Measurements from ENCODE around the gene TBL1X. TPM values are rescaled to one million over a fixed set of nuclear protein-coding genes. Genes with fewer than 3 reads are reported as not detected.

The TBL1X gene
- total and polyA plus RNA-seq, 2 of the 8 experiments (the other 6 are each of a cell fraction or from before 2014, with no cell fraction given): 13.3 to 25.6 TPM

DNA sequence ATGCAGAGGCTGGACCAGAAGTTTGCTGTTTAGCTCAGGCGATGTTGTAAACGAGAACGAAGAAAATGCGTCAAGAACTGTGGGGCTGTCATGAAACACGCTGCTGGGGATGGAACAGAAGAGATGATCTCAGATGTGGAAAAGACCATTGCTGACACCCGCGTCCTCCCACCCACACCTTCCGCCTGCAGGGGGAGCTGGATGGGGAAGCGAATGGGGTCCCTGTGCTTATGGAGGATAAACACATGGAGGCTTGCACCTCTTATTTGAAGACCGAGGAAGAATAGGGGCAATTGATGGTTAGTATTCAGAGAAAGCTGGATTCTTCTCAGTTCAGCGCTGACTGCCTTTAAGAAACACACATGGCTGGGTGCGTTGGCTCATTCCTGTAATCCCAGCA, 236.9 kb downstream of the TBL1X start:
- Histone ChIP-seq H3K23ac (ENCODE audit: insufficient read length) (no peak overlapping the region), H4K8ac (ENCODE audit: extremely low read depth, insufficient read depth, low read length) (no peak overlapping the region), H3K4me2 (ENCODE audit: insufficient read depth in 1 of 2, low read depth in 2 of 2, low read length in 2 of 2) (no peak overlapping the region), H2AFZ (ENCODE audit: low read length) (no peak overlapping the region), H4K20me1 (replicated peaks in 1 of 2; ENCODE audit: control insufficient read depth in 1 of 2, insufficient read depth in 2 of 2, low read length in 2 of 2) (no peaks in the 10 kb centered on the region), H3K27me3 (replicated peaks in 1 of 4; ENCODE audit: control insufficient read depth in 3 of 4, extremely low read depth in 1 of 4, insufficient read depth in 3 of 4, low read length in 3 of 4) (no peaks in the 10 kb centered on the region), H2BK12ac (ENCODE audit: low read depth, low read length) (no peak overlapping the region), H2AK5ac (ENCODE audit: low read depth, low read length) (no peak overlapping the region), H3K9ac (replicated peaks in 1 of 4; ENCODE audit: extremely low read depth in 1 of 4, low read depth in 3 of 4, low read length in 3 of 4) (no peak overlapping the region), H2BK15ac (ENCODE audit: low read length) (no peak overlapping the region), H4K5ac (ENCODE audit: insufficient read length, low read depth, low read length) (no peak overlapping the region), H3K4me3 (ENCODE audit: extremely low read depth in 1 of 4, insufficient read depth in 2 of 4, low read depth in 3 of 4, low read length in 4 of 4) (no peak overlapping the region), H3K23me2 (ENCODE audit: low read depth, low read length) (no peaks in the 10 kb centered on the region), H3K18ac (ENCODE audit: extremely low read depth, low read length) (no peak overlapping the region), H3K79me2 (ENCODE audit: control insufficient read depth in 1 of 2, insufficient read depth in 2 of 2, low read length in 2 of 2) (no peaks in the 10 kb centered on the region), H3K9me3 (ENCODE audit: insufficient read depth in 2 of 2, low read depth in 1 of 2, low read length in 1 of 2) (no peaks in the 10 kb centered on the region), H2BK5ac (ENCODE audit: low read depth, low read length) (no peak overlapping the region), H3K4ac (replicated peaks; ENCODE audit: insufficient read length, low read depth, low read length) (no peak overlapping the region), H2BK120ac (replicated peaks; ENCODE audit: low read depth, low read length) (no peak overlapping the region), H3K56ac (replicated peaks; ENCODE audit: insufficient read length, low read depth, low read length) (no peak overlapping the region), H3K14ac (ENCODE audit: insufficient read length) (no peak overlapping the region), H2BK20ac (ENCODE audit: low read length) (no peak overlapping the region), H3K4me1 (replicated peaks in 1 of 4; ENCODE audit: control insufficient read depth in 3 of 4, insufficient read depth in 4 of 4, low read length in 3 of 4) (no peaks in the 10 kb centered on the region), H4K91ac (replicated peaks; ENCODE audit: insufficient read length, low read length) (no peak overlapping the region), H3K27ac (ENCODE audit: low read depth, low read length) (no peak overlapping the region), H3K79me1 (ENCODE audit: low read depth, low read length) (no peaks in the 10 kb centered on the region), H3K36me3 (ENCODE audit: control insufficient read depth in 2 of 4, insufficient read depth in 4 of 4, low read length in 3 of 4) (no peaks in the 10 kb centered on the region; a peak in 3 of 8 replicates)
- ChIA-PET CTCF (ENCODE audit: partially characterized antibody) (interaction anchor here (0.7 to 2.4 kb wide), 11 partner anchors 8 to 332 kb away, joined by 3 to 17 read pairs (median 3); no protein-coding TSS in a partner anchor), POLR2A (ENCODE audit: partially characterized antibody) (no interaction called here)
- FAIRE-seq: no peak
- WGBS, 2 experiments (ENCODE audit: extremely low coverage in 1 of 2, insufficient coverage in 1 of 2, insufficient read length in 1 of 2, insufficient replicate concordance in 2 of 2, low coverage in 1 of 2, low lambda C conversion rate in 2 of 2, missing lambda C conversion rate in 1 of 2): 100% methylated on average over 7 of the region's 12 CpGs; no CpG with 5 or more reads in 1 of the 2 experiments
- TF ChIP-seq RAD21 (IDR thresholded peaks at IDR 0.05 in 1 of 2, conservative IDR thresholded peaks at IDR 0.05 in 1 of 2; ENCODE audit: low read depth in 2 of 2, low read length in 2 of 2): 0 out of 4 replicates have a peak, but pooled peaks of 1 of the 2 experiments have one; percentile 2
- TF ChIP-seq, protein P1, sequence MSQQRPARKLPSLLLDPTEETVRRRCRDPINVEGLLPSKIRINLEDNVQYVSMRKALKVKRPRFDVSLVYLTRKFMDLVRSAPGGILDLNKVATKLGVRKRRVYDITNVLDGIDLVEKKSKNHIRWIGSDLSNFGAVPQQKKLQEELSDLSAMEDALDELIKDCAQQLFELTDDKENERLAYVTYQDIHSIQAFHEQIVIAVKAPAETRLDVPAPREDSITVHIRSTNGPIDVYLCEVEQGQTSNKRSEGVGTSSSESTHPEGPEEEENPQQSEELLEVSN (IDR thresholded peaks at IDR 0.05): peak; percentile 53; the same call in 1 of the 2 replicates
- TF ChIP-seq RNF2 (IDR thresholded peaks at IDR 0.05; ENCODE audit: borderline replicate concordance, low read depth, low read length, missing control alignments, poor library complexity, severe bottlenecking): no peak
- TF ChIP-seq, protein P2, sequence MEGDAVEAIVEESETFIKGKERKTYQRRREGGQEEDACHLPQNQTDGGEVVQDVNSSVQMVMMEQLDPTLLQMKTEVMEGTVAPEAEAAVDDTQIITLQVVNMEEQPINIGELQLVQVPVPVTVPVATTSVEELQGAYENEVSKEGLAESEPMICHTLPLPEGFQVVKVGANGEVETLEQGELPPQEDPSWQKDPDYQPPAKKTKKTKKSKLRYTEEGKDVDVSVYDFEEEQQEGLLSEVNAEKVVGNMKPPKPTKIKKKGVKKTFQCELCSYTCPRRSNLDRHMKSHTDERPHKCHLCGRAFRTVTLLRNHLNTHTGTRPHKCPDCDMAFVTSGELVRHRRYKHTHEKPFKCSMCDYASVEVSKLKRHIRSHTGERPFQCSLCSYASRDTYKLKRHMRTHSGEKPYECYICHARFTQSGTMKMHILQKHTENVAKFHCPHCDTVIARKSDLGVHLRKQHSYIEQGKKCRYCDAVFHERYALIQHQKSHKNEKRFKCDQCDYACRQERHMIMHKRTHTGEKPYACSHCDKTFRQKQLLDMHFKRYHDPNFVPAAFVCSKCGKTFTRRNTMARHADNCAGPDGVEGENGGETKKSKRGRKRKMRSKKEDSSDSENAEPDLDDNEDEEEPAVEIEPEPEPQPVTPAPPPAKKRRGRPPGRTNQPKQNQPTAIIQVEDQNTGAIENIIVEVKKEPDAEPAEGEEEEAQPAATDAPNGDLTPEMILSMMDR (IDR thresholded peaks at IDR 0.05; ENCODE audit: control extremely low read depth in 1 of 3, insufficient read depth in 1 of 3, low read depth in 1 of 3, low read length in 3 of 3): peak in 1 of 3 experiments; percentile 40; a peak in 1 of 4 replicates
- no peak for TF ChIP-seq HDAC6 (IDR thresholded peaks at IDR 0.05; ENCODE audit: low read depth, low read length)
- TF ChIP-seq, protein P3, sequence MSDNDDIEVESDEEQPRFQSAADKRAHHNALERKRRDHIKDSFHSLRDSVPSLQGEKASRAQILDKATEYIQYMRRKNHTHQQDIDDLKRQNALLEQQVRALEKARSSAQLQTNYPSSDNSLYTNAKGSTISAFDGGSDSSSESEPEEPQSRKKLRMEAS (IDR thresholded peaks at IDR 0.05): peak; percentile 72
- DNase-seq (ENCODE audit: low read depth in 1 of 2, low spot score in 2 of 2): peak in 1 of 2 experiments; percentile 45

Measured in H1 (cell line).